Tibial nerve (tissue), 4 donors: ENCODE results near the gene NPDC1. TPM values are rescaled to one million over a fixed set of nuclear protein-coding genes. Genes with fewer than 3 reads are reported as not detected.
"Not testable (repeated sequence)": the region's sequence is repeated elsewhere in the genome, so short reads cannot be mapped to it uniquely, and the experiment has no call there.

Experiments
- DNase-seq, 2 donors: peaks; one replicate each; pipeline ENCODE4 v3.0.0-alpha.2; 2019; ENCODE audit warnings: low spot score in 2 of 2
- H3K27ac ChIP-seq, 4 donors: fragments of 200-600 bp; sonication (generic) in 3 of 4; one replicate each; pipeline ENCODE4 v1.5.1; 2017 to 2019; ENCODE audit warnings: mild to moderate bottlenecking in 1 of 4
- H3K27me3 ChIP-seq, 2 donors: fragments of 200-600 bp; sonication (generic) in 1 of 2; one replicate each; pipeline versions ENCODE4 v1.5.1 to v1.6.0; 2017 to 2019
- H3K36me3 ChIP-seq, 3 donors: fragments of 200-600 bp; sonication (generic); one replicate each; pipeline ENCODE4 v1.5.1; 2018 to 2019
- H3K4me1 ChIP-seq, 4 donors: fragments of 200-600 bp; sonication (generic) in 3 of 4; one replicate each; pipeline ENCODE4 v1.5.1; 2017 to 2019
- H3K4me3 ChIP-seq, 4 donors: fragments of 200-600 bp; sonication (generic) in 3 of 4; one replicate each; pipeline ENCODE4 v1.5.1; 2017 to 2019; ENCODE audit warnings: mild to moderate bottlenecking in 1 of 4, moderate library complexity in 1 of 4
- H3K9me3 ChIP-seq, 4 donors: fragments of 200-600 bp; sonication (generic) in 3 of 4; one replicate each; pipeline ENCODE4 v1.5.1; 2017 to 2019
- EP300 ChIP-seq, 2 donors: sonication (generic); formaldehyde crosslinking; IDR thresholded peaks; one replicate each; pipeline ENCODE4 v1.6.1; 2017; ENCODE audit warnings: antibody characterized with exemption in 2 of 2, mild to moderate bottlenecking in 1 of 2
- POLR2A ChIP-seq, 2 donors: fragments of 450-650 bp; IDR thresholded peaks; one replicate each; pipeline ENCODE4 v1.6.1; 2017; ENCODE audit warnings: antibody characterized with exemption in 2 of 2, mild to moderate bottlenecking in 2 of 2, moderate library complexity in 2 of 2
- WGBS, 2 donors: methylation state at CpG; one replicate each; pipeline ENCODE4 v1.1.5; 2018; 5-methylcytosine and 5-hydroxymethylcytosine counted together
- total RNA-seq, 4 donors: library from RNA; depleted of rRNA; stranded (reverse); fragments of >200 nt; gene quantifications; one replicate each; pipeline ENCODE4 v1.1.0, GENCODE V29; 2016
- TF ChIP-seq, protein P1 (sequence below), 5 experiments: fragments of 200-600 bp in 3 of 5; fragments of 450-650 bp in 2 of 5; sonication (generic) in 3 of 5; IDR thresholded peaks; one replicate each; pipeline ENCODE4 v1.5.1; 2016 to 2019; ENCODE audit warnings: antibody characterized with exemption in 5 of 5, mild to moderate bottlenecking in 3 of 5, moderate library complexity in 2 of 5

NPDC1 gene
- total RNA-seq, 4 donors from 2014 or later, result 80.6 to 269 (median 182) TPM

DNA sequence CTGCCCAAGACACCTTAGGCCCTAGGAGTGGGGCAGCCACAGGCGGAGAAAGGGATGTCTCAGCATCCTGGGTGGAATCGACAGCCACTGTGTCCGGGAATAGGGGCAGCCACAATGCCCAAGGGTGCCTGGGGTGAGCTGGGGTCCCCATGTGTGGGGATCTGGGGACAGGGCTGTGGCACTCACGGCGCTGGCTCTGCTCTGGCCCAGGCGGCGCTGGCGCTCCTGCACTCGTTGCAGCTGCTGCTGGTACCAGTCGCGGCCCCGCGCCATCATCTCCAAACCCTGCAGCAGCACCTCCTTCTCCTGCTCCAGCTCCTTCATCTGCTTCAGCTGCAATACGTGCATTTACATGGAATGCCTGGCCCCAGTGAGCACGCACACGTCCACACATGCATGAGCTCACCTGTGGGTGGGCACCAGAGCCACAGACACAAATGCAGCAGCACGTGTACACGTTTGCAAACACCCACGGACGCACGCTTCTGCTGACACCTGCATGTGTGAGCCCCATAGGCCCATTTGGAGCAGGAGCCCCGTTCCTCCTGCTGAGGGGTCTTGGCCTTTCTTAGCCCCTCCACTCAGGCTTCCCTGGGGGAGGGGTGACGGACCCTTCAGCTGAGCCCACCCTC is 19.5 kb upstream of the NPDC1 start:
- H3K27me3 ChIP-seq, result peaks cover 0 to 8% of the 10 kb centered on the region in 2 donors
- no peak overlapping the region for H3K4me3 ChIP-seq
- H3K27ac ChIP-seq, result no peak overlapping the region
- no peaks in the 10 kb centered on the region for H3K9me3 ChIP-seq
- no peak for DNase-seq
- 86 to 88% methylated on average over 21 to 23 of the region's 23 CpGs for WGBS, 2 donors
- H3K36me3 ChIP-seq, result no peaks in the 10 kb centered on the region
- no peak for TF ChIP-seq EP300 (IDR thresholded peaks at IDR 0.05)
- no peak for TF ChIP-seq POLR2A (IDR thresholded peaks at IDR 0.05)
- TF ChIP-seq, protein P1, sequence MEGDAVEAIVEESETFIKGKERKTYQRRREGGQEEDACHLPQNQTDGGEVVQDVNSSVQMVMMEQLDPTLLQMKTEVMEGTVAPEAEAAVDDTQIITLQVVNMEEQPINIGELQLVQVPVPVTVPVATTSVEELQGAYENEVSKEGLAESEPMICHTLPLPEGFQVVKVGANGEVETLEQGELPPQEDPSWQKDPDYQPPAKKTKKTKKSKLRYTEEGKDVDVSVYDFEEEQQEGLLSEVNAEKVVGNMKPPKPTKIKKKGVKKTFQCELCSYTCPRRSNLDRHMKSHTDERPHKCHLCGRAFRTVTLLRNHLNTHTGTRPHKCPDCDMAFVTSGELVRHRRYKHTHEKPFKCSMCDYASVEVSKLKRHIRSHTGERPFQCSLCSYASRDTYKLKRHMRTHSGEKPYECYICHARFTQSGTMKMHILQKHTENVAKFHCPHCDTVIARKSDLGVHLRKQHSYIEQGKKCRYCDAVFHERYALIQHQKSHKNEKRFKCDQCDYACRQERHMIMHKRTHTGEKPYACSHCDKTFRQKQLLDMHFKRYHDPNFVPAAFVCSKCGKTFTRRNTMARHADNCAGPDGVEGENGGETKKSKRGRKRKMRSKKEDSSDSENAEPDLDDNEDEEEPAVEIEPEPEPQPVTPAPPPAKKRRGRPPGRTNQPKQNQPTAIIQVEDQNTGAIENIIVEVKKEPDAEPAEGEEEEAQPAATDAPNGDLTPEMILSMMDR (IDR thresholded peaks at IDR 0.05), result no peak
- peaks cover 0 to 33% (median 9%) of the 10 kb centered on the region in 4 donors for H3K4me1 ChIP-seq

DNA sequence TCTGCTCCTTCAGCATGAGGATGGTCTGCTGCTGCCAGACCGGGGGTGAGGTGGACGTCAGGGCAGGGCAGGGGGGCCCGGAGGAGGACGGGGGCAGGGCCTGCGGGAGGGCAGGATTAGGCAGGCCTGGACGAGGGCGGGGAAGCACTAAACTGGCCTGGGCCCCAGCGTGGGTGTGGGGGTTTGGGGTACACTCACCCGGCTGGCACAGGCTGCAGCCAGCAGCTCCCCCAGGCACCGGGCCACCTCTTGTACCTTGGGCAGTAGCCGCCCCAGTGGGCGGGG is 18.8 kb upstream of the NPDC1 start:
- no peak overlapping the region for H3K4me3 ChIP-seq
- TF ChIP-seq EP300 (IDR thresholded peaks at IDR 0.05), result no peak
- TF ChIP-seq, protein P1 (IDR thresholded peaks at IDR 0.05), result no peak
- no peak for TF ChIP-seq POLR2A (IDR thresholded peaks at IDR 0.05)

DNA sequence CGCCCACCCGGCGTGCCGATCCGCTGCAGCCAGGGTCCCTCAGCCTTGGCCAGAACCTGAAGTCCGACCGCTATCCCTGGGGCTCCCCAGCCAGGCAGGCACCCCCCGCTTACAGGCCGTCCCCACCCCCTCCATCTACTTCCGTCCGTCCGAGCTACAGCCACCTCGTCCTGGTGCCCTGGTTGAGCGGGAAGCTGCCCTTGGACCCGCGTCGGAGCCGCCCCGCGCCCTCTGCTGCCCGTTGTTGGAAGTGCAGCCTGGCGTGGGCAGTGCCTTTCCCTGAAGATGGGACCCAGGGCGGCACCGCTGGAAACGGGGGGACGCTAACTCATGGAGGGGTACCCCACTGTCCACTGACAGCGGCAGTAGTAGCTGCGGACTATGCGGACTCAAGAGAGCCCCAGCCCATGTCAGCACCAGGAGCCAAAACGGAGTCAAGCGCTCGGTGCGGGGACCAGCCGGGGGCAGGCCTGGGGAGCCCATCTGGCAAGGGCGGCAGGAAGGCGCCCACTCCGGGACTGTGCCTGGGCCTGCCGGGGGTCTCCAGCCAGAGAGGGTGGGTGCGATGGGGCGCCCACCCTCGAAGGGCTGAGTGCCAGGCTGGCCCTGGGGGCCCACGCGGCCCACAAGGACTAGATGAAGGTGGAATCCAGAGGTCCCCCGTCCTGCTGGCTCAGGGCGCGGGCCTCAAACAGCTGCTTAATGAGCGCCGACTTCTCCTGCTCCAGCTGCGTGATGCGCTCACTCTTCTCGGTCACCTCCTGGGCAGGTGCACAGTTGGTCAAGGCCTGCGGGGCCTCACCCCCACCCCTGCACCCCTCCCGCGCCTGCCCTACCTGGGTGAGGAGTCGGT is 18.3 kb upstream of the NPDC1 start:
- TF ChIP-seq EP300 (IDR thresholded peaks at IDR 0.05), result peak in 1 of 2 donors; percentile 26
- no peak for TF ChIP-seq POLR2A (IDR thresholded peaks at IDR 0.05)
- TF ChIP-seq, protein P1 (IDR thresholded peaks at IDR 0.05), result peak; percentile 91 to 99 (median 98)
- Histone ChIP-seq H3K36me3 (no peaks in the 10 kb centered on the region), H3K27me3 (peaks cover 0 to 4% of the 10 kb centered on the region in 2 donors), H3K9me3 (no peaks in the 10 kb centered on the region), H3K4me3 (no peak overlapping the region), H3K4me1 (peaks cover 0 to 23% (median 8%) of the 10 kb centered on the region in 4 donors), H3K27ac (peak overlapping the region in 2 of 4 donors; percentile 36 to 48)
- WGBS, 2 donors, result 41 to 45% methylated on average over 48 to 52 of the region's 55 CpGs
- DNase-seq, result peak in 1 of 2 donors; percentile 54

More for the DNA sequence above, 18.8 kb upstream of the NPDC1 start:
- Histone ChIP-seq H3K36me3 (no peaks in the 10 kb centered on the region), H3K27ac (no peak overlapping the region), H3K9me3 (no peaks in the 10 kb centered on the region), H3K27me3 (peaks cover 0 to 8% of the 10 kb centered on the region in 2 donors), H3K4me1 (peaks cover 0 to 28% (median 9%) of the 10 kb centered on the region in 4 donors)
- 79 to 81% methylated on average over 12 of the region's 12 CpGs for WGBS, 2 donors
- DNase-seq, result no peak

DNA sequence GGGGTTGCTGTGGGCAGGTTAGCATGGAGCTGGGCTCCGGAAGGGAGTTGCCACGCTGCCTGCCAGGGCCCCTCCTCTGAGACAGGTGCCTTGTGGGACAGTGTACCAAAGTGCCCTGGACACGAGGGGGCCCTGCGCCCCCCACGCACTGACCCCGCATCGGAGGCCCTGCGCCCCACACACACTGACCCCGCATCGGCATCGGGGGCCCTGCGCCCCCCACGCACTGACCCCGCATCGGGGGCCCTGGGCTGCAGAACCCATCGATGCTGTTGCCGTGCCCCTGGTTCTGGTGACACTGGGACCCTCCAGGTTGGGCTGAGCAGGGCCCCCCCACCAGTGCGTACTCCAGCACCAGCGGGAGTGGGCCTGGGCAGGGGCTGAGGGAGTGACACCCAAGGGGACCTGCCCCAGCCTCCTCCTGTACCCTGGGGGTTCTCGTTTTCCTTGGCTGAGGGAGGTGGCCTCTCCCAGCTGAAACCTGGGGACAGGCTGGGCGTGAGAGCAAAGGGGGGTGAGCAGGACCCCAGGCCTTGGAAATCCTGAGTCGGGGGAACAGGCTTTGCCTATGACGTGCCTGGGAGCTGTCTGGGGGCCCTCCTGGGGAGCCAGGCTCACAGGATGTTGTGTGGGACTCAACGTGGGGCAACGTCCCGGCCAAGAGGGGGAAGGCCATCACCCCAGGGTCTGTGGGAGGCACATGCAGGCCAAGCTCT is 17.5 kb upstream of the NPDC1 start:
- no peak for DNase-seq
- Histone ChIP-seq H3K9me3 (no peaks in the 10 kb centered on the region), H3K4me1 (peaks cover 0 to 22% (median 8%) of the 10 kb centered on the region in 4 donors), H3K27ac (peak overlapping the region in 2 of 4 donors; percentile 36 to 48), H3K27me3 (no peaks in the 10 kb centered on the region), H3K36me3 (no peaks in the 10 kb centered on the region), H3K4me3 (no peak overlapping the region)
- TF ChIP-seq, protein P1 (IDR thresholded peaks at IDR 0.05), result no peak
- TF ChIP-seq EP300 (IDR thresholded peaks at IDR 0.05) (no peak), POLR2A (IDR thresholded peaks at IDR 0.05) (no peak)
- WGBS, 2 donors, result 67 to 77% methylated on average over 9 to 10 of the region's 26 CpGs

DNA sequence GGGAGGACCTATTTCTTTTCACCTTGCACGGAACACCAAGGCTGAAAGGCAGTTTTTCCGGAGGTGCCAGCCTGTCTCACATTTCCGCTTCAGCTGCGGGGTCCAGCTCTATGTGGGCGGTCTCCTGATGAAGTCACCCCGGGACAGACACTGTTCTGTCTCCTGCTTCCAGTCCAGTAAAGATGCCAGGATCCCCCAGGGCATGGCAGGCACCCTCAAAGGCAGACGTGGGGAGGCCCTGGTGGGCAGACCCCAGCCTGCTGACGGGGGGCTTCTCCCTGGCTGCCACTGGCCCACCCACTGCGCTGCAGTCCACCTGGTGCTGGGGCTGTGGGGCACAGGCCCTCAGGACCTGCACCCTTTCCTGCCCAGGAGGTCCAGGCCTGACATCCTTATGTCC is 16.8 kb upstream of the NPDC1 start:
- not testable (repeated sequence) for H3K27me3 ChIP-seq, H3K9me3 ChIP-seq, H3K36me3 ChIP-seq, H3K27ac ChIP-seq, H3K4me3 ChIP-seq, DNase-seq
- WGBS, 2 donors, result 58 to 65% methylated on average over 6 to 8 of the region's 9 CpGs
- H3K4me1 ChIP-seq, result peaks cover 0 to 23% (median 8%) of the 10 kb centered on the region in 4 donors
